ENCODE measurements around the gene NLRC3. TPM values are rescaled to one million over a fixed set of nuclear protein-coding genes. Genes with fewer than 3 reads are reported as not detected.

NLRC3 gene
- total RNA-seq, 1 donor from 2014 or later: 0.23 TPM

GRCh38 chr16:3519581-3519980 lies 57.6 kb downstream of the NLRC3 start:
- Histone ChIP-seq H3K27ac (ENCODE audit: low read depth, low read length) (no peak overlapping the region), H3K9ac (ENCODE audit: low read length) (no peak overlapping the region), H3K4me3 (ENCODE audit: insufficient read depth, low read depth, low read length) (no peak overlapping the region), H3K4me2 (ENCODE audit: low read length) (no peak overlapping the region), H3K79me2 (ENCODE audit: insufficient read depth, low read length) (no peaks in the 10 kb centered on the region), H3K9me3 (ENCODE audit: insufficient read depth, low read depth, low read length) (no peaks in the 10 kb centered on the region), H3K36me3 (ENCODE audit: insufficient read depth, low read length) (peaks cover 18% of the 10 kb centered on the region), H3K27me3 (ENCODE audit: insufficient read depth, low read length) (no peaks in the 10 kb centered on the region), H2AFZ (ENCODE audit: low read depth, low read length) (no peak overlapping the region), H3K4me1 (ENCODE audit: insufficient read depth, low read length) (peaks cover 3% of the 10 kb centered on the region), H4K20me1 (ENCODE audit: insufficient read depth, low read length) (peaks cover 4% of the 10 kb centered on the region)
- no peak for TF ChIP-seq CTCF (IDR thresholded peaks at IDR 0.05; ENCODE audit: insufficient read depth, low read depth, low read length)
- no peak for TF ChIP-seq EZH2 (IDR thresholded peaks at IDR 0.05; ENCODE audit: insufficient read depth, low read length)
- Mint-ChIP-seq H3K4me3 (ENCODE audit: unreplicated experiment) (peak overlapping the region; percentile 10), H3K27me3 (ENCODE audit: low read depth, unreplicated experiment) (no peaks in the 10 kb centered on the region), H3K27ac (ENCODE audit: unreplicated experiment) (no peak overlapping the region), H3K36me3 (ENCODE audit: low read depth, unreplicated experiment) (peaks cover 17% of the 10 kb centered on the region), H3K4me1 (ENCODE audit: low read depth, unreplicated experiment) (peaks cover 5% of the 10 kb centered on the region), H3K9me3 (ENCODE audit: unreplicated experiment) (no peaks in the 10 kb centered on the region)
- DNase-seq (ENCODE audit: low read depth): no peak
- FAIRE-seq: no peak

- H3K4me1 ChIP-seq (ENCODE audit: insufficient read depth, low read length): peaks cover 6% of the 10 kb centered on the region
- DNase-seq (ENCODE audit: low read depth) (no peak), FAIRE-seq (no peak)
- no peak overlapping the region for H3K4me3 ChIP-seq (ENCODE audit: insufficient read depth, low read depth, low read length)
- Mint-ChIP-seq H3K4me1 (ENCODE audit: low read depth, unreplicated experiment) (peaks cover 5% of the 10 kb centered on the region), H3K9me3 (ENCODE audit: unreplicated experiment) (no peaks in the 10 kb centered on the region), H3K36me3 (ENCODE audit: low read depth, unreplicated experiment) (peaks cover 23% of the 10 kb centered on the region), H3K27ac (ENCODE audit: unreplicated experiment) (no peak overlapping the region), H3K4me3 (ENCODE audit: unreplicated experiment) (no peak overlapping the region), H3K27me3 (ENCODE audit: low read depth, unreplicated experiment) (no peaks in the 10 kb centered on the region)
- no peaks in the 10 kb centered on the region for H3K27me3 ChIP-seq (ENCODE audit: insufficient read depth, low read length)
- TF ChIP-seq CTCF (IDR thresholded peaks at IDR 0.05; ENCODE audit: insufficient read depth, low read depth, low read length) (no peak), EZH2 (IDR thresholded peaks at IDR 0.05; ENCODE audit: insufficient read depth, low read length) (no peak)
- no peak overlapping the region for H2AFZ ChIP-seq (ENCODE audit: low read depth, low read length)
- H3K4me2 ChIP-seq (ENCODE audit: low read length): no peak overlapping the region
- H4K20me1 ChIP-seq (ENCODE audit: insufficient read depth, low read length): peaks cover 10% of the 10 kb centered on the region
- no peak overlapping the region for H3K27ac ChIP-seq (ENCODE audit: low read depth, low read length)
- H3K9ac ChIP-seq (ENCODE audit: low read length): no peak overlapping the region
- H3K79me2 ChIP-seq (ENCODE audit: insufficient read depth, low read length): no peaks in the 10 kb centered on the region
- H3K9me3 ChIP-seq (ENCODE audit: insufficient read depth, low read depth, low read length): no peaks in the 10 kb centered on the region
- H3K36me3 ChIP-seq (ENCODE audit: insufficient read depth, low read length): peaks cover 19% of the 10 kb centered on the region
Observed at GRCh38 chr16:3518986-3519348, 58.2 kb downstream of the NLRC3 start.

- H3K36me3 ChIP-seq (ENCODE audit: insufficient read depth, low read length): peaks cover 23% of the 10 kb centered on the region
- TF ChIP-seq EZH2 (IDR thresholded peaks at IDR 0.05; ENCODE audit: insufficient read depth, low read length) (no peak), CTCF (IDR thresholded peaks at IDR 0.05; ENCODE audit: insufficient read depth, low read depth, low read length) (no peak)
- Mint-ChIP-seq H3K27ac (ENCODE audit: unreplicated experiment) (no peak overlapping the region), H3K36me3 (ENCODE audit: low read depth, unreplicated experiment) (peaks cover 25% of the 10 kb centered on the region), H3K4me1 (ENCODE audit: low read depth, unreplicated experiment) (peaks cover 5% of the 10 kb centered on the region), H3K4me3 (ENCODE audit: unreplicated experiment) (no peak overlapping the region), H3K9me3 (ENCODE audit: unreplicated experiment) (no peaks in the 10 kb centered on the region), H3K27me3 (ENCODE audit: low read depth, unreplicated experiment) (no peaks in the 10 kb centered on the region)
- no peak overlapping the region for H3K9ac ChIP-seq (ENCODE audit: low read length)
- H4K20me1 ChIP-seq (ENCODE audit: insufficient read depth, low read length): peaks cover 12% of the 10 kb centered on the region
- H3K27ac ChIP-seq (ENCODE audit: low read depth, low read length): no peak overlapping the region
- H3K27me3 ChIP-seq (ENCODE audit: insufficient read depth, low read length): no peaks in the 10 kb centered on the region
- H2AFZ ChIP-seq (ENCODE audit: low read depth, low read length): no peak overlapping the region
- DNase-seq (ENCODE audit: low read depth): no peak
- H3K4me3 ChIP-seq (ENCODE audit: insufficient read depth, low read depth, low read length): no peak overlapping the region
- H3K4me1 ChIP-seq (ENCODE audit: insufficient read depth, low read length): peaks cover 6% of the 10 kb centered on the region
- H3K9me3 ChIP-seq (ENCODE audit: insufficient read depth, low read depth, low read length): no peaks in the 10 kb centered on the region
- H3K79me2 ChIP-seq (ENCODE audit: insufficient read depth, low read length): no peaks in the 10 kb centered on the region
- no peak overlapping the region for H3K4me2 ChIP-seq (ENCODE audit: low read length)
- no peak for FAIRE-seq
Observed at GRCh38 chr16:3518292-3518985, 58.8 kb downstream of the NLRC3 start.
